Measurements from ENCODE around the gene SLC48A1.

DNA sequence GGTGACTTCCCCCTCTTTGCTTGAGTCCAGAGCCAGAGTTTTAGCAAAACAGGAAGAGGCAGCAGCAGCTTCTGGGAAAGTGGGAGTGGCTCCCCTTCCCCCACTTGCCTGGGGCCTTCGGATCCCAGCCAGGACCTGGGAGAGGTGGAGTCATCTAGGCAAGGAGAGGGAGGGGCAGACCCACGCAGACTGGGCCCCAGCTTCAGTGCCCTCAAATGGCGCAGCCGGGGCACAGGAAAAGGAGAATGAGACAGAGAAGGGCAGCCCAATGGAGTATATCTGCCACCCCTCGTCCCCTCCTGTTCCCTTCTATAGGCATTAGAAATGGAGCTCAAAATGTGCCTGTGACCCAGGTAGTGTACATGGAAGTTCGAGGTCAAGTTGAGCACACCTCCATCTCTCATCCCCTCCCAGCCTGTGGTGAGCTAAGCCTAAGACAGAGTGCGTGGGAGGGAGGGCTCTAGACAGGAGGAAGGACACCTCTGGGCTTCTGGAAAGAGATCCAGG, 56.0 kb downstream of the SLC48A1 start:
- no peak for TF ChIP-seq ZFP30 (CRISPR knock-in tag; IDR thresholded peaks at IDR 0.05)
- TF ChIP-seq, protein P1, sequence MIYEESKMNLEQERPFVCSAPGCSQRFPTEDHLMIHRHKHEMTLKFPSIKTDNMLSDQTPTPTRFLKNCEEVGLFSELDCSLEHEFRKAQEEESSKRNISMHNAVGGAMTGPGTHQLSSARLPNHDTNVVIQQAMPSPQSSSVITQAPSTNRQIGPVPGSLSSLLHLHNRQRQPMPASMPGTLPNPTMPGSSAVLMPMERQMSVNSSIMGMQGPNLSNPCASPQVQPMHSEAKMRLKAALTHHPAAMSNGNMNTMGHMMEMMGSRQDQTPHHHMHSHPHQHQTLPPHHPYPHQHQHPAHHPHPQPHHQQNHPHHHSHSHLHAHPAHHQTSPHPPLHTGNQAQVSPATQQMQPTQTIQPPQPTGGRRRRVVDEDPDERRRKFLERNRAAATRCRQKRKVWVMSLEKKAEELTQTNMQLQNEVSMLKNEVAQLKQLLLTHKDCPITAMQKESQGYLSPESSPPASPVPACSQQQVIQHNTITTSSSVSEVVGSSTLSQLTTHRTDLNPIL (CRISPR knock-in tag; IDR thresholded peaks at IDR 0.05; ENCODE audit: low read depth), result no peak
- TF ChIP-seq OSR1 (CRISPR knock-in tag; IDR thresholded peaks at IDR 0.05), result no peak
- TF ChIP-seq ZFP3 (CRISPR knock-in tag; IDR thresholded peaks at IDR 0.05), result no peak
- TF ChIP-seq ZNF565 (CRISPR knock-in tag; conservative IDR thresholded peaks at IDR 0.05; ENCODE audit: low read depth), result no peak
- no peak for TF ChIP-seq RARB (CRISPR knock-in tag; IDR thresholded peaks at IDR 0.05)
- TF ChIP-seq, protein P2, sequence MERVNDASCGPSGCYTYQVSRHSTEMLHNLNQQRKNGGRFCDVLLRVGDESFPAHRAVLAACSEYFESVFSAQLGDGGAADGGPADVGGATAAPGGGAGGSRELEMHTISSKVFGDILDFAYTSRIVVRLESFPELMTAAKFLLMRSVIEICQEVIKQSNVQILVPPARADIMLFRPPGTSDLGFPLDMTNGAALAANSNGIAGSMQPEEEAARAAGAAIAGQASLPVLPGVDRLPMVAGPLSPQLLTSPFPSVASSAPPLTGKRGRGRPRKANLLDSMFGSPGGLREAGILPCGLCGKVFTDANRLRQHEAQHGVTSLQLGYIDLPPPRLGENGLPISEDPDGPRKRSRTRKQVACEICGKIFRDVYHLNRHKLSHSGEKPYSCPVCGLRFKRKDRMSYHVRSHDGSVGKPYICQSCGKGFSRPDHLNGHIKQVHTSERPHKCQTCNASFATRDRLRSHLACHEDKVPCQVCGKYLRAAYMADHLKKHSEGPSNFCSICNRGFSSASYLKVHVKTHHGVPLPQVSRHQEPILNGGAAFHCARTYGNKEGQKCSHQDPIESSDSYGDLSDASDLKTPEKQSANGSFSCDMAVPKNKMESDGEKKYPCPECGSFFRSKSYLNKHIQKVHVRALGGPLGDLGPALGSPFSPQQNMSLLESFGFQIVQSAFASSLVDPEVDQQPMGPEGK (CRISPR knock-in tag; IDR thresholded peaks at IDR 0.05; ENCODE audit: borderline replicate concordance), result no peak
- TF ChIP-seq, protein P3, sequence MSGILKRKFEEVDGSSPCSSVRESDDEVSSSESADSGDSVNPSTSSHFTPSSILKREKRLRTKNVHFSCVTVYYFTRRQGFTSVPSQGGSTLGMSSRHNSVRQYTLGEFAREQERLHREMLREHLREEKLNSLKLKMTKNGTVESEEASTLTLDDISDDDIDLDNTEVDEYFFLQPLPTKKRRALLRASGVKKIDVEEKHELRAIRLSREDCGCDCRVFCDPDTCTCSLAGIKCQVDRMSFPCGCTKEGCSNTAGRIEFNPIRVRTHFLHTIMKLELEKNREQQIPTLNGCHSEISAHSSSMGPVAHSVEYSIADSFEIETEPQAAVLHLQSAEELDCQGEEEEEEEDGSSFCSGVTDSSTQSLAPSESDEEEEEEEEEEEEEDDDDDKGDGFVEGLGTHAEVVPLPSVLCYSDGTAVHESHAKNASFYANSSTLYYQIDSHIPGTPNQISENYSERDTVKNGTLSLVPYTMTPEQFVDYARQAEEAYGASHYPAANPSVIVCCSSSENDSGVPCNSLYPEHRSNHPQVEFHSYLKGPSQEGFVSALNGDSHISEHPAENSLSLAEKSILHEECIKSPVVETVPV (CRISPR knock-in tag; IDR thresholded peaks at IDR 0.05), result no peak
- no peak for TF ChIP-seq CSDC2 (CRISPR knock-in tag; IDR thresholded peaks at IDR 0.05)

Measured in SK-N-SH treated with all-trans-retinoic acid at 6 μM for 48 hours (cell line).